WI38 (cell line): ENCODE data around the gene NSD2.

ENCODE experiments used
- H3K4me3 ChIP-seq: 2 replicates; pipeline ENCODE4 v1.5.1; 2011; ENCODE audit warnings: low read depth, mild to moderate bottlenecking, control low read depth, low read length
- CTCF ChIP-seq: IDR thresholded peaks from 2 replicates; pipeline ENCODE4 v1.5.1; 2012; ENCODE audit warnings: low read depth, mild to moderate bottlenecking, control low read depth, low read length

Gene NSD2

GRCh38 chr4:1964443-1964842 lies 93.2 kb downstream of the NSD2 start:
- no peak for TF ChIP-seq CTCF

GRCh38 chr4:1964971-1965370 lies 93.8 kb downstream of the NSD2 start:
- no peak overlapping the region for H3K4me3 ChIP-seq
- no peak for TF ChIP-seq CTCF

More at GRCh38 chr4:1964443-1964842, 93.2 kb downstream of the NSD2 start:
- no peak overlapping the region for H3K4me3 ChIP-seq

GRCh38 chr4:1967512-1968149 lies 96.4 kb downstream of the NSD2 start:
- no peak for TF ChIP-seq CTCF
- H3K4me3 ChIP-seq, result no peak overlapping the region

GRCh38 chr4:1968686-1969295 lies 97.6 kb downstream of the NSD2 start:
- no peak for TF ChIP-seq CTCF
- no peak overlapping the region for H3K4me3 ChIP-seq

GRCh38 chr4:1969928-1970723 lies 98.9 kb downstream of the NSD2 start:
- no peak for TF ChIP-seq CTCF
- H3K4me3 ChIP-seq, result no peak overlapping the region

GRCh38 chr4:1970926-1971325 lies 99.7 kb downstream of the NSD2 start:
- no peak overlapping the region for H3K4me3 ChIP-seq
- no peak for TF ChIP-seq CTCF

GRCh38 chr4:1971456-1972200 lies 100.4 kb downstream of the NSD2 start:
- no peak overlapping the region for H3K4me3 ChIP-seq
- TF ChIP-seq CTCF, result no peak
